Fibroblast of villous mesenchyme (primary cell): Measurements from ENCODE around the gene USP31. TPM values are rescaled to one million over a fixed set of nuclear protein-coding genes. Genes with fewer than 3 reads are reported as not detected.

Source experiments
- DNase-seq: peaks from one replicate; pipeline ENCODE4 v3.0.0-alpha.2; 2010; ENCODE audit warnings: low read depth
- H3K4me3 ChIP-seq: 2 replicates; pipeline ENCODE4 v1.5.1; 2011; ENCODE audit warnings: low read depth, mild to moderate bottlenecking, low read length
- CTCF ChIP-seq: IDR thresholded peaks from 2 replicates; pipeline ENCODE4 v1.5.1; 2012; ENCODE audit warnings: low read depth, mild to moderate bottlenecking, low read length; ENCODE audit not compliant: insufficient read depth
- total RNA-seq: library from RNA; depleted of rRNA; stranded (reverse); fragments of >200 nt; gene quantifications from 2 replicates; pipeline ENCODE4 v1.2.3, GENCODE V29; 2012

Gene USP31
- total RNA-seq, 1 donor, result 11.2 TPM

DNA sequence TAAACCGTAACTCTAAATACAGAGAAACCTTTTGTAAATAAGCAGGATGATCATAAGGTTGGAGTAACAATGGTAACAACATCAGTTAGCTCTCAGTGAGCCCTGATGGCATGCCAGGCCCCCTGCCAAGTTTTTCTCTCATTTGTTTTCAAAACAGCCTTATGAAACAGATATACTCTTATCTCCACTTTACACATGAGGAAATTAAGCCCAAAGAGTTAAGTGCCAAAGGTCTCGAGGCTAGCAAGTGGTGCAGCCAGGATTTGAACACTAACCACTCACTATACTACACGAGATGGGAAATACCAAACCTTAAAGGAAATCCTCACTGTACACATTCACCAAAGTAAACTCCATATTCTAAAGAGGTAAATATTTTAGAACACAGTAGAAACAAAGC is 15.0 kb downstream of the USP31 start:
- no peak overlapping the region for H3K4me3 ChIP-seq
- no peak for TF ChIP-seq CTCF
- DNase-seq, result peak; percentile 51

DNA sequence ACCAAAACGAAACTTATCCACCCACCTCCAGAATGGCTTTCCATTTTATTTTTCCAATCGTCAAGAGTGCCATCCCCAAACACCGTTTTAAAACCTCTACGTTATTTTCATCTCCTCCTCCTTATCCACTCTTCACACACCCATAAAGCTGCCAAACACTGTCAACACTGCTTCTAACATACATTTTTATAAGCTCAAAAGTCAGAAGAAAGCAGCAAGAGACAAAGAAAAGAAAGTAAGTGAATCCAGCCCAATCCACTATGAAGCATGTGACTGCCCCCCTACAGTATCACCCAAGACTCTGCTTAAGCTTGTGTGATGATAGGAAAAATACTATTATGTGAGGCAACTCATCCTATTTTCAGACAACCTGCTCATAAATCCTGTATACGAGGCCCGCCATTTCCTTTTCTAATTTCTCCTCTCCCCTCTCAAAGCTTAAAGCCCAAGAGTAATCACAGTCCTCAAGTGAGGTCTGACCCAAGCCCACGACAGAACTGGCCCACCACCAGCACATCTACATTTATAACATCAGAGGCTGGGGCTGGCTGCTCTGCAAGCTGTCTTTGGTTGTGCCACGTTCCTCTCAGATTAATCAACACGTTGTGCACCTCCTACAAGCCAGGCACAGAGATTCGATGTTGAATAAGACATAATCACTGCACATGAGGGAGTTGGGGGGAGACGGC is 16.3 kb downstream of the USP31 start:
- peak; percentile 77 for DNase-seq
- H3K4me3 ChIP-seq, result peak overlapping the region; percentile 51
- no peak for TF ChIP-seq CTCF

GRCh38 chr16:23131931-23132621 is 17.2 kb downstream of the USP31 start:
- no peak for TF ChIP-seq CTCF
- peak overlapping the region; percentile 51 for H3K4me3 ChIP-seq
- peak; percentile 82 for DNase-seq

DNA sequence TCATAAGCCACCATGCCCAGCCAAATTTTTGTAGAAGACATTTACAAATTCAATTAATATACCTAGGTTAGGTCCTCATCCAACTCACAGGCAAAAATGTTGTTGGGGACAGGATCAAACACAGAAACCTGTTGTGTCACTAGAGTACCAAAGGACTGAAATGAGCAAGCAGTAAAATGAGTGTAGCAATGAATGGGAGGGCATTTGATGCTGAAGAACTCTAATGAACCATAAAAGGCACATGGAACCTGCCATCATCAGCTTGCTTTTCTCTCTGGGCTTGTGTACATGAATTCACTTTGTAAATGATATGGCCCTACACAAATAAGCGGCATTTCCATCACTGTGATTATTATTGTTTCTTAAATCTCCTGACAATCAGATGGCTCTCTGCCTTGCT is 17.8 kb downstream of the USP31 start:
- TF ChIP-seq CTCF, result no peak
- no peak for DNase-seq
- no peak overlapping the region for H3K4me3 ChIP-seq

DNA sequence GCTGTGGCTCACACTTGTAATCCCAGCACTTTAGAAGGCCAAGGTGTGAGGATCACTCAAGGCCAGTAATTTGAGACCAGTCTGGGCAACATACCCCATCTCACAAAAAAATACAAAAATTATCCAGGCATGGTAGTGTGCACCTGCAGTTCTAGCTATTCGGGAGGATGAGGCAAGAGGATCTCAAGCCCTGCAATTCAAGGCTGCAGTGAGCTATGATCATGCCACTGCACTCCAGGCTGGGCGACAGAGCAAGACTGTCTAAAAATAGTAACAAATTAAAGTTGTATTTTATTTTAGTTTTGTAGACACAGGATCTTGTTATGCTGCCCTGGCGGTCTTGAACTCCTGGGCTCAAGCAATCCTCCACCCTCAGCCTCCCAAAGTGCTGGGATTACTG is 18.2 kb downstream of the USP31 start:
- no peak for DNase-seq
- H3K4me3 ChIP-seq, result no peak overlapping the region
- no peak for TF ChIP-seq CTCF

GRCh38 chr16:23129686-23130085 is 19.6 kb downstream of the USP31 start:
- H3K4me3 ChIP-seq, result no peak overlapping the region
- DNase-seq, result no peak
- TF ChIP-seq CTCF, result no peak
